ENCODE data around the gene SH3D19.
A peak's percentile ranks its signal among the peaks of the same experiment; 100 is the strongest.
"Not testable (repeated sequence)": the region's sequence is repeated elsewhere in the genome, so short reads cannot be mapped to it uniquely, and the experiment has no call there.

Gene SH3D19

DNA sequence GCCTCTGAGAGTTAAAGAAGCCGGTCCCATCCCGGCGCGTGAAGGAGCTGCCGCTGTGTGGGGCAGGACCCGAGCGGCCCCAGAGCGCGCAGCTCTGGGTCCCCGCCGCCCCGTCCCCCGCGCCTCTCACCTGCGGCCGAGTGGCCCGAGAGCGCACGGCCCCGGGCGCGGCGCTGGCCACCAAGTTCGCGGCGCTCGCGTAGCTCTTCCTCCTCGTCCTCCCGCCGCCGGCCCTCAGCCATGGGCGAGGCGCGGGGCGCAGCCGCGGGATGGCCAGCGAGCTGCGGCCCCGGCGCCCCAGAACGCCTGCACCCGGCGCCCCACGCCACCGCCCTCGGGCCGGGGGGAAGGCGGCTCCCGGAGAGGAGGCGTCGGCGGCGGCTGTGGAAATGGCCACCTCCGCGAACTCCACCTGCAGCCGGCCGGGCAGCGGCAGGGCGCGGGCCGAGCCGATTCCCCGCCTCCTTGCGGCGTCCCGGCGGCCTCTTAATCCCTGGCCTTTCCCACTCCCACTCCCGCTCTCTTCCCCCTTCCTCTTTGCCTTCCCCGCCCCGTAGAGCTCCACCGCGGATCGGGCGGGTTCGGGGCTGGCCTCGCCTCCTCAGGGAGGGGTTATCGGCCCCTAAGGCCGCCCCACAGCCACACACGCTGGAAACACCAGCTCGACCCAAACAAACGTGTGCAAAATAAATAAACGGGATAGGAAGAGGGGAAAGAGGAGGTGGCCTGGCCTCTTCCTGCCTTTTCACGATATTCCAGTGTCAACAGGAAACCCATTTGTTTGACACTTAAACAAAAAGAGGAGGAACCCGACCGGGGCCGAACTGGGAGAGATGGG, at the start of gene SH3D19:
Gene SH3D19, minus strand, starts transcription at position 495 of the 838 bp plus-strand sequence. Its CDS starts 253 bp downstream, at position 242.
- DNase-seq: no peak

DNA sequence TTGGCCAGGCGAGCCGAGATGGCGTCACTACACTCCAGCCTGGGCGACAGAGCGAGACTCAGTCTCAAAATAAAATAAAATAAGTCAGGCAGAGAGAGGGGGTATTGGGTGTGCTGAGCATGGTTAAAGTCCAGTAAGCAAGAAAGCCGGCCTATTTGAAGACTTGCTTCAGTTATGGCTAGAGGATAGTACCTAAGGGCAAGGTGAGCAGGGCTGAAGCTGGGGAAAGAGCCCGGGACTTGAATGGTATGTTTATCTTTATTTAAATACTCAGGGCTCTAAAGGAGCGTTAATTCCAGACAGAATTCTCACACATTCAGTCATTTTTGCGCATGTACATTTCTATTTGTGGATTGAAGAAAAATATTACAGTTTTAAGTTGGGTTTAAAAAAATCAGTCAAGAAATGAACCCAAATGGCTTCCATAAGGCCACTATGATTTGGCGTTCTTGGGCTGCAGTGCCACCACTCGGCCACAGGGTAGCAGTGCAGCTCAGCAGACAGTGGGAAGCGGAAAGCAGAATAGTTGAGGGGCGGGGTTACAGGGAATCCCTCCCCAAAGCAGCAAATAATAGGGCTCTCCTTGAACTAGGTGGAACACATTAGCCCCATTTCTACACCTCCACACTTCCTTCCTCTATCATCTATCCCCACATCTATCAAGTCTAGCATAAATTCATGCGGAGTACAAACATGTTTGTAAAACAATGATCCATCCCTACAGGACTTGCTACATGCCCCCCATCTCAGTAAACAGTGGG, 37.2 kb upstream of the SH3D19 start:
- peak; percentile 83 for DNase-seq

DNA sequence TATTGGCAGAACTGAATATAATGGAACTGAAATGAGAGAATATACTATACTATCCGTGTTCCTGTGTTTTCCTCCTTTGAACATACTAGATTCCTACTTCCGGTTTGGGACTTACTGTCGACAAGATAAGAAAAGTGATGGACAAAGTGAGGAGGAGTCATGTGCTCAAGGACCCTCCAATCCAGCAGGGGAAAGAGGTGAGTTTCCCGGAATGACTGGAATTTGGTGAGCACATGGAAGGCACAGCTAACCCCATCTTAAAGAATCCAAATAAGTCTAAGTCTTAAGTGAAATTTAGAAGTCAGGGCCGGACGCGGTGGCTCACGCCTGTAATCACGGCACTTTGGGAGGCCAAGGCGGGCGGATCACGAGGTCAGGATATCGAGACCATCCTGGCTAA, 36.6 kb upstream of the SH3D19 start:
- DNase-seq: no peak

GRCh38 chr4:151361126-151361525, 35.7 kb upstream of the SH3D19 start:
- no peak for DNase-seq

GRCh38 chr4:151359576-151359975, 34.2 kb upstream of the SH3D19 start:
- DNase-seq: no peak

- DNase-seq: no peak
Observed at GRCh38 chr4:151358266-151358665, 32.9 kb upstream of the SH3D19 start.

- no peak for DNase-seq
Observed at GRCh38 chr4:151356510-151356909, 31.1 kb upstream of the SH3D19 start.

DNA sequence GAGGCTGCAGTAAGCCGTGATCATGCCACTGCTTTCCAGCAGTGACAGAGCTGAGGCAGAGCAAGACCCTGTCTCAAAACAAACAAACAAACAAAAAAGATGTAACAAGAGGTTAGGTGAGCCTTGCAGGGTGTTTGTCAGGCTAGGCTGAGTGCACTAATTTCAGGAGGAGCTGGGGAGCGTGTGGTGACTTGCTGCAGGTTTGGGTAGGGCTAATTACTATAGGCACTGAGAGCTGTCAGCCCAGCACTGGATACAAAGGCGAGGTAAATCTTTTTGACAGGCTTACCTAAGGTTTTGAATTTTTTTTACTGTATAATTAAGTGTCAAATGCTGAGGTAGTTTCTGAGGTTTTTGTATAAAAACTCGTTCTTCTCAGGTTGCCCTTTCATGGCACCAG, 29.8 kb upstream of the SH3D19 start:
- DNase-seq: no peak

DNA sequence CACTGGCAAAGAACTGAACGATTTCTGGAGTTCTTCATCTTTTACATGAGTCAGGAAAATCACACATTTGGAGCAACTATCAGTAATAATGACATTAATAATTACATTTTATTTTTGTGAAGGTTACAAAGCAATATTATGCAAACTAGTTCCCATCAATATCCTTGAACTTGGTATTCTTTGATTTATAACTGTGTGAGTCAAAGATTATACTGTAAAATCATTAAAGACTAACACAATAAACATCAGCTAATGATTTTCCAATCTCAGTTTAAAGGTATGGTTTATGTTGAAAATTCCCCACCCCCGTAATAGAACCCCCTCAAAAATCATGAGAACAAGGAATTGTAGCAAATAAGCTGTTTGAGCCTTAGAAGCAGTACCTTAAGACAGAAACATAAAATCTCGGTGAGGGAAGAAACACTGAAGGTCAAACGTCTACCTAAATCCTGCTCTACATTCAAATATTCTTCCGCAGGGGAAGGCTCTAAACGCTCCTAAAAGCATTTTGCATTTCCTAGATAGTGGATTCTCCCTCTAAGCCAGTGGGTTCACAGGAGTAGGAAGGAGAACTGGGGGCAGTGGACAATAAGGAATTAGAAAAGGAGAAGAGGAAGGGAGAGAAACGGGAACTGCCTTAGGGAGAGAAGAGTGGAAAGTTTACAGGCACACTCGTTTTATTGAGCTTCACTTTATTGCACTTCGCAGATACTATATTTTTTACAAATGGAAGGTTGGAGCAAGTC, 22.3 kb upstream of the SH3D19 start:
- DNase-seq: no peak

DNA sequence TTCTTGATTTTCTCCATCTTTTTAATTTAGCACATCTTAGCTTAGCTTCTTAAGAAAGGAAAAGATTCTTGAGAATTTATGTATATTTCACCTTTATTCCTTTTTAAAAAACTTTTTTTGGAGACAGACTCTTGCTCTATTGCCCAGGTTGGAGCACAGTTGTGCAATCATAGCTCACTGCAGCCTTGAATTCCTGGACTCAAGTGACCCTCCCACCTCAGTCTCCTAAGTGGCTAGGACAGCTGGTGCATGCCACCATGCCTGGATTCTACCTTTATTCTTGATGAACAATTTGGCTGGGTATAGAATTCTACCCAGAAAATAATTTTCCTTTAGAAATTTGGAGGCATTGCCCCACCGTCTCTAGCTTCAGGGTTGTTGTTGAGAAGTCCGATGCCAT, 19.5 kb upstream of the SH3D19 start:
- no peak for DNase-seq

- no peak for DNase-seq
Observed at GRCh38 chr4:151340751-151341385, 15.5 kb upstream of the SH3D19 start.

DNA sequence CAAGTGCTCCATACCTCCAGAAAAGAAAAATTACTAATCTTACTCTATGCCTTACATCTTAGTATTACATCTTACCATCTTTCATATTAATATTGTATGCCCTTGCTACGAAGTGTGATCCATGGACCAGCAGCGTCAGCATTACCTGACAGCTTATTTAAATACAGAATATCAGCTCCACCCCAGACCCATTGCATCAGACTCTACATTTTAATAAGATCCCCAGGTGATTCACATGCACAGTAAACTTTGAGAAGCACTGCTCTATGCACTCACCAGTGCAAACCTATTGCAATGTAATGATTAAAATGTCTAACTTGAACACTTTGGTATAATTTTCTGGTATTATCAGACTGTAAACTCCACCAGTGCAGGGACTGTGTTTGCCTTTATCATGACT, 14.1 kb upstream of the SH3D19 start:
- no peak for DNase-seq

- DNase-seq: no peak
Observed at GRCh38 chr4:151331276-151332042, 6.1 kb upstream of the SH3D19 start.

DNA sequence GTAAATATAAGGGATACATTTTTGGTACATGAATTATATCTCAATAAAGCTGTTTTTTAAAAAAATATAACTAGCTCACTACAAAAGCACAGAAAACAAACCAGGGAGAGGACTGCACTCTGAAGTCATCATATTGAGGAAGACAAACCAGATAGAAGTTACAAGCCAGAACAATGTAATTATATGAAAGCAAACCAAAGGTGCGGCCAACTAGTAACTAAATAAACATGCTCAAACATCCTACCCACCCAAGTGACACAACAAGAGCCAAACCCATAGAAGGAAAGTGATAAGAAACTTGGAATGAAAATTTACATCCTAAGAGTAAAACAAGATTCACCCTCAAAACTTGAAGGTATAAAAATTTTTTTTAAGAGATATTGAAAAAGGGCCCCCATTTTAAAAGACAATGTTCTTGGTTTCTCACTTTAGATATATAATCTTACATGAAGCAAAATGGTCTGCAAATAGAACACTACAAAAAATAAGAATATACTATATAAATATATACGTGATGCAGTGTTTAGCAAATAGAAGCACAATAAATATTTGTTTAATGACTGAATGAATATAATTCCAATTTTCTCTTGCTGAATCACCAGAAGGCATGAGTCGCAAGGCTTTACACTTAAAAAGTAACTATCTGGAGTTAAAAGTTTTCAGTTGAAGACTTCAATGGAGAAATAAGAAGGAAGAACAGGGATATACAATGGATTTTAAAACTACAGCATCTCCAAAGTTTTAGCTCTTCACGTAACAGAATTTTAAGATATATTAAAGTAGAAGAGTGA, 4.0 kb upstream of the SH3D19 start:
- DNase-seq: no peak

GRCh38 chr4:151325949-151326246, 493 bp upstream of the SH3D19 start:
- no peak for DNase-seq

- no peak for DNase-seq
Observed at GRCh38 chr4:151324752-151325110, 674 bp downstream of the SH3D19 start.

DNA sequence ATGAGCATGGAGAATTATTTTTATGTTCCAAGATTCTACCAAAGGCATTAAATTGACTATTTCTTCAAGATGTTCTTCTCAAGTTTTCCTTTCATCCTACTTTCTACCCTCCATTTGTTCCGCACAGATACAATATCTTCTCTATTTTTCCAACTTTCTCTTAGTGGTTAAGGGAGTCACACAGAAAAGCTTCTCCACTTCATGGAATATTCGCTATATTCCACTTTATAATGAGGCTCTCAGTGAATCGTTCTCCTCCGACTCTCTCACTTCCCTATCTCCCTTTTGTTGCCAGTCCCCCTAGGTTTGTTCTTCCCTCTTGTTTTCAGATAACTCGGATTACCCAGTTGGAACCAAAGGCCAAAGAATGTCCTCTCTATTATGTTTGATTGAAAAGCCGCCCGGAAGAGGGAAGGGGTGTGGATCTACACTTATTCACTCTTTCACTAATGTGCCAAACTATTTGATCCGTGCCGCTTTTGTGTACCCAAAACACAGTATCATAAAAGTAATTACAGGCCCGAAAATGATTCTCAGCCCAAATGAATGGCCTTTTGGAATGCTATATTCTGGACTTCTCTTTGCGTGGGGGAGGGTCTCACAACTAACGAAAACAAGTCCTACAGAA, 1.2 kb downstream of the SH3D19 start:
- DNase-seq: no peak

- DNase-seq: no peak
Observed at GRCh38 chr4:151323667-151324066, 1.7 kb downstream of the SH3D19 start.

DNA sequence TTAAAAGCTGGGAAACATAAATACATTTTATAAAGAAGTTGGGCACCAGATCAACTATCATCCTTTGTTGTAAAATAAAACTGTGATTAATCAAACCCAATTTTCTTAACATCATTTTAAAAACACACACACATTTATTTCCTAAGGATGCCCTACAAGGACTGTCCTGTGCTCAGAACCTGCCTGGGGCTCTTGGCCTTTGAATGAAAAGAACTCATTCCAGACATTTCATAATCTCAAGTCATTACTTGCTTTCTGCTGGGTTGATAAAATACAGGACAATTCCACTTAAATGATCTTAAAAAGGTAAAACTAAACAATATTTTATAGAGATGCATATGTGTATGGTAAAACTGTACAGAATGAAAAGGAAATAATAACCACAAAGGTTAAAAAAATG, 2.8 kb downstream of the SH3D19 start:
- no peak for DNase-seq

- DNase-seq: not testable (repeated sequence)
Observed at GRCh38 chr4:151322161-151322560, 3.2 kb downstream of the SH3D19 start.

DNA sequence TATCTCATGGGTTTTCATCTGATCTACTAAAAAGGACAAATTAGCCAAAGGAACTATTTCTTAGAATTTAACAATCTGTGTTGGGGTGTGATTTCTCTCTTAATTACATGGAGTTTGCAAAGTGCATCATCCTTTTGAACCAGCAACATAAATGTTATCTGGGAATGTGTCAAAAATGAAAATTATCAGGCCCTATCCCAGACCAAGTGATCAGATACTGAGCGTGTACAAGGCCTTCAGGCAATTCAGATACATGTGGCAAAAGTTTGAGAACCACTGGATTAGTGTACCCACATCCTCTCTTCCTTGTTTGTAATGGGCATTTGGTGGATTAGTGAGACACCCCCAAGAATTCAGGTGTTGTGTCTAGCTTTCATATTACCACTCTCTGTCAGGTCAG, 3.8 kb downstream of the SH3D19 start:
- no peak for DNase-seq
